ENCODE measurements around the gene COL9A1.

The COL9A1 gene

DNA sequence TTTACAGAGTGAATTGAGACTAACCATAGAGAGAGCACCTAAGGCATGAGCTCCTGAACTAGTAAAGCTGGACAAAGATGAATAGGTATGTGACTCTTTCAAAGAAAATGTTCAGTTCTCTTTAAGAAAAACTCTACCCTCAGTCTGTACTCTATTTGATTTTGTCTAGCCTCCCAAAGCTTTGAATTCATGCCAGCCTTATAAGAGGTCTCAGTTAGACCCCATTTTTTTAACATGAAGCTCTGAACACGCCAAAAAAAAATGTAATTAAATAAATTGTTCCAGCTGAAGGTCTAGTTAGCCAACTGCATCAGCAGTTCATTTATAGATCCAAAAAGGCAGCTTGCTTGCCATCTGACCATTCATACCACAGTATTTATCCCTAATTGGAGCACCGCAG, 71.6 kb downstream of the COL9A1 start:
- DNase-seq (ENCODE audit: low read depth in 2 of 2) = no peak

DNA sequence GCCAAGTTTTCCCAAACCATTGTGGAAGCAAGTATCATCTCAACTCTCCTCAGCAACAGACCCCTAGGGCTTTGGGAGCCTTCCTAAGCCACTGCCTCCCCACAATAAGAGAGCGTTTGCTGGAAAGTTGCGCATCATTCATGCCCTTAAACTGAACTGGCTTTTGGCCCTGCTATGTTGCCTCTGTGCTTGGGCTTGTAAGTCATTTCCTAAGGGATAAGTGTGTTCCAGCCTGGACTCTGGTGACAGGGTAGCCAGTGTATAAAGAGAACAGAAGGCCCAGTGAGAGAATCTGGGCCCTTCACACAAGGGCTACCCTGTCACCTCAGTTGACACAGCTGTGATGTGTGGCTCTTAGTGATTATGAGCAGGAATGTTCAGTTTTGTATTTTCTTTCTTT, 77.8 kb downstream of the COL9A1 start:
- no peak for DNase-seq (ENCODE audit: low read depth in 2 of 2)

DNA sequence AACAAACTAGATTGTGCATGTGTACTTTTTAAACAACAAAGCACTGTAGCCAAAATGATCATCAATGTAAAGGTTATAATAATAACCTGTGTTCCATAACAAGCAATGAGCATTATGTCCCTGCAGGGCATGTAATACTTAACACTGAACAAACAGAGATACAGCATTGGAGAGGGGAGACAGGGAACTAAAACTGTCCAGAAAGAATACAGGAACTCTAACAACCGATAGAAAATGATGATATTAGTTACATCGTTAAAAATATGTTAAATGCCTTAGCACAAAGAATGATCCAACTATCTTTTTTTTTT, 80.5 kb downstream of the COL9A1 start:
- no peak for DNase-seq (ENCODE audit: low read depth in 2 of 2)

DNA sequence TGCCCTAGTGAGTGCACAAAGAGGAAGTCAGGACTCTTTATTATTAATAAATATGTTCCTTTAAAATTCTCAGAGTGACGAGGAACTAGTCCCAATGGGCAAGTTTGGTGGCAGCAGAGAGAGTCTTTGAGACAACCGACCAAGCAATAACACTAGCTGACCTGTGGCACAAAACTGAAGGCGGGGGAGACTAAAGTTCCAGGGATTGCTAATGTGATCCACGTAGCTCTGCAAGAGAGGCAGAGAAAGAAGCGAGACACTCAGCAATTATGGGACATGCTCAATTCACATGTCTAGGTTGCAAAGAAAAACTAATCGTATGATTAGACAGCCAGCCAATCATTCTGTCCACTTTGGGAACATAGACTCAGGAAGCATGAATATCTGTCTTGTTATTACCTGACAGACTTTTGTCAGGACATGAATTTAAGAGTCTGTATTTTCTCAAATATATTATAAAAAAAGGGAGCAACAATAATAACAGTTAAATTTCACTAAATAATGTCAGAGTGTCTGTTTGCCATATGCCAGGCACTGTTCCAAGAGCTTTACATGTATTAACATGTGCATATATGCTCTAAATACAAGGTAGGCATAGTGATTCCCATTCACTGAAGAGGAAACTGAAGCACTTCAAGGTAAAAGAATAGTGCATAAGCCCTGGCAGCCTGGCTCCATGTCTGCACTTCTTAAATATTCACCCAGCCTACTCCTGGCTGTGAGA, 81.0 kb downstream of the COL9A1 start:
- no peak for DNase-seq (ENCODE audit: low read depth in 2 of 2)

DNA sequence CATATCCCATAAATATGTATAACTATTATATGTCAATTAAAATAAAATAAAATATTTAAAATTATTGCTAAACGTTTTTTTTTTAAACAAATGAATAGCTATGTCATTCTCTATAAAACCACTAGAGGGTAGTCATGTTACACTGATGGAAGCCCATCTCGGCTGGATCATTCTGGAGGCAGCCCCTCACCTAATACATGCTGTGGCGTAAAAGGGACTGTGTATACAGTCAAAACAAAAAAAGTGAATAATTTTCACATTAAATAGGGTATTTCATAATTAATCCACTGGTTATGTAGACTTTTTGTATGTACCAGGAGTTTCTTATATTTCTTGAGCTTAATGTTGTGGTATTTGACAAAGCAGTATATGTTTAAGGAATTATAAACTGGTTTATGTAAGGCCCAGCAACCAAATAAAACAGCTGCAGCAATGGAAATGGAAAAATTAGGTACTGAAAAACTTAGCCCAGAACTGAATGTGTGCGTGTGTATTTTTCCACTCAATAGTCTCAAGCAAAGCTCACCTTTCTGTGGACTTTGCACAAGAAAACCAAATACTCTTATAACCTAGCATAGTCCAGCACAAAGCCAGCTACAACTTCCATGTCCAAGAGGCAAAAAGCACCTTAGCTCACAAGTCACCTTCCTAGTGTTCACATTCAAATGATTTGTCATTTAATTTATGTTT, 81.7 kb downstream of the COL9A1 start:
- no peak for DNase-seq (ENCODE audit: low read depth in 2 of 2)

DNA sequence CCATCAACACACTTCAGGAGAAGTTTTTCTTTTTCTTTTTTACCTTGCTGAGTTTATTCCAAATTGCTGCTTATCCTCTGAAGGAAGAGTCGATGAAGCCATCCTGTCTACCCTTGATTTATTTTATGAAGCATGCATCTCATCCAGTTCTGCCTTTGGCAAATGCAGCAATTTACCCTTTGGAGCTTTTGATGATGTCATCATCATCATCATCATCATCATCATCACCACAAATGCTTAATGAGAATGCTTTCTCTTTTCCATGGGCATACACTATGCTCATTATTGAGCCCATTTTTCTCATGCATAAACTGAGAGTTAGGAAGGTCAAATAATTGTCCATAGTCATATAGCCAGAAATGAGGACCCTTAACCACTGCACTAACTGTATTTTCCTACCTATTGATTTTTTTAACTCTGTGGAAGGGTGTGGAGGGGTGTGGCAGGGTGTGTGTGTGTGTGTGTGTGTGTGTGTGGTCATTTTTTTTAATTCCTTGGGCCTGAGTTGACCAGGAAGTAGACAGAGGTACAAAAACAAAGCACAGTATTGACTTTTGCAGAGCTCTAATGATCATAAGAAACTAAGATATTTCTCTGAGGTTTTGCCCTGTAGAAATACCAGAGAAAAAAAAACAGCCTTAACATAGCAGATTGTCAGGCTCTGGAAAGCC, 82.8 kb downstream of the COL9A1 start:
- no peak for DNase-seq (ENCODE audit: low read depth in 2 of 2)

DNA sequence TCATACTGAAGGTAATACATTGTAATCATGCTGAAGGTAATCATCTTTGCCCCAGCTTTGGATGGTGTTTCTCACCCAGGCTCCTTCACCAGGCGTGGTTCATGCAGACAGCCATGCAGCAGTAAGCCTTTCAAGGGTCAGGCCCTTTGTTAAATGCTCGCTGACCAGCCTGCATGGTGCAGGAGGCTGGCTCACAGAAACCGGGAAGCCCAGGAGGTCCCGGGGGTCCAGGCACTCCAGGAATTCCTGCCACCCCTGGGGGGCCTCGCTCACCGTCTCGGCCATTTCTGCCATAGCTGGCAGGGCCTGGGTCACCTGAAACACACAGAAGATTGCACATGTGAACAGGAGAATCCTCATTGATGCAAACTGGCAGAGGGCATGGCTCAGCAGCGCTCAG, 86.1 kb downstream of the COL9A1 start:
- no peak for DNase-seq (ENCODE audit: low read depth in 2 of 2)

DNA sequence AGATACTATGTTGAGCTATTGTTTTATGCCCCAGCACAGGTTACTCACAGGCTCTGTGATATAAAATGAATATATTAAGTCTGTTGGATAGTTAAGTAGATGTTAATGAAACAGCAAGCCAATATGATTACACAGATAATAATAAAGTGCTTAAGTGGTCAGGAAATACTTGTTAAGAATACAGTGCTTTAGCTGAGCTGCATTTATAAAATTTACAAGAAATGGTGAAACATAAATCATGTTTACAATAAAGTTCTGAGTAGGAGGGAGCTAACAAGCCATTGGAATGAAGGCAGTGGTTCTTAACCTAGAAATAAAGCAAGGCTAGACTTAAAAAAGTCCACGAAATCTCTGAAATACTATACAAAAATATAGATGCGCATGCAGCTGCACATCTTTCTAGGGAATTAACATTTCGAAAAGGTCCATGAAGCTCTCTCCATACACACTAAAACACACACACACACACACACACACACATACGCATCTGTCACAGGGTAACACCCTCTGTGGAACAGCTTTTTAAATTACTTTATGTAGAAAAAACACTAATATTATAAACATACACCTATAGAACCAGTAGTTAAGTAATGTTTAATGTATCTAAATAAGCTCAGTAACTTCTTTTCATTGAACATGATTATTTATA, 87.3 kb downstream of the COL9A1 start:
- DNase-seq (ENCODE audit: low read depth in 2 of 2) = no peak

DNA sequence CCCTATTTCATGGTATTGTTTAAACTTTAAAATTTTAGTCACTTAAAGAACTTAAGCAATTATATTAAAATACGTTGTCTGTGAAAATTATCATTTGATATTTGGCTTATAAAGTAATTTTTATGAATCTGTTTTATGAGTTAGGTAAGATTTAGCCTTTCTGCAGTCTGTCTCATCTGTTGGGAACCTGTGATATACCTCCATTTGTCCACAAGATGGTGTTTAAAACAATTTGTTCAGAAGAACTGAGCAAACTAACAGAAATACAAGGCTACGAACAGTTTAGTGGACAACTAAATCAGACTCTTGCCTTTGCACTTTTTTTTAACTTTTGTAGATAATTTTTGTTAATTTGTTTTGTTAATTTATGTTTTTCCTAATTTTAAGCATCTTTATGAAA, 92.4 kb downstream of the COL9A1 start:
- no peak for DNase-seq (ENCODE audit: low read depth in 2 of 2)

DNA sequence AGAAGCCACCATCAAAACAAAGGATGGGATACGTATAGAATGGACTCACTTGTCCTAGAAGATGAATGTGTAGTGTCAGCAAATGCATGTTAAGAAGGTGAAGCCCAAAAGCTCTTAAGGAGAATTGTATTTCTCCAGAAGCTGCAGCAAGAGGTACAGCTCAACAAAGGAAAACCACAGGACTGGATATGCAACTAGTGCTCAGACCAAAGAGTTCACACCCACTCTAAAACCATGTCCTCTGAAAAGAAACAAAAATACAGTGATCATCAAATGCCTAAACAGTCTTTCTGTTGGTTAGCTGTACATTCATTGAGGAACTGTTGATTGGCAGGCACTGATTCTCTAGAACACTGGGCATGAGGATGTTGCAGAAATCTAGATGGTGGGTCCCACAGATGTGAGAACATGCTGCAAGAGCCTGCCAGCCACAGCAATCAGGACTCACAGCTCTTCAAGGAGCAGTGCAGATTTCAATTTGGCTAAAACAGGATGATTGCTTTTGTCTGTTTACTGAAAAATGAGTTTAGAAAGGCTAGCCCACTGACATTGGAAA, 94.6 kb downstream of the COL9A1 start:
- DNase-seq (ENCODE audit: low read depth in 2 of 2) = no peak

DNA sequence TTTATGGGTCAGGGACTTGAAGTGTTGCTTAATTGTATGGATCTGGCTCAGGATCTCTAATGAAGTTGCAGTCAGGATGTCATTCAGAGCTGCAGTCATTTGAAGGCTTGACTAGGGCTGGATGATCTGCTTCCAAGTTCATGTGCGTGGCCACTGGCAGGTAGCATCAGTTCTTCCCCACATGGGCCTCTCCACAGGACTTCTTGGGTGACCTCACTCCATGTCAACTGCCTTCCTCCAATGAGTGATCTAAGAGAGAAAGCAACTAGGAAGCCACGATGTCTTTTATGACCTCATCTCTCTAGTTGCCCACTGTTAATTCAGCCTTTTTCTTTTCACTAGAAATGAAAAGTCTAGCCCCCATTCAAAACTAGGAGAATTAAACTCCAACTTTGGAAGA, 104.1 kb downstream of the COL9A1 start:
- DNase-seq (ENCODE audit: low read depth in 2 of 2) = no peak

DNA sequence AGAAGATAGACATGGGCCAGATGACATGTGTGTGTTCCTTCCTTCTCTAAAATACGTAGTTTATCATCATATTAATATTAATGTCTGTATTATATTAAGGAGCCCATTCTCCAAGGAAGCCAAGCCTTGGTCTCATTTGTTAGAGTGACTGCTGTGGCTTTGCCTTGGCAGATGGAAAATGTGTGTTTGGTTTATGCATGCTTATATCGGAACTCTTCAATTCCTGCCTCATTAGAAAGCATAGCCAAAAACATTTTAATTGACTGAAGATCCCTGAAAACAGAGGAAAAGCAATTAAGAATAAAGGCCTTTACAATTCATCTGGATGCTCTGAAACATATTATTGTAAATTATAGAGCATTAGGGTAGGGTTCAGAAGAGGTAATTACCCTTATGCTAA, 106.4 kb downstream of the COL9A1 start:
- DNase-seq (ENCODE audit: low read depth in 2 of 2) = no peak

DNA sequence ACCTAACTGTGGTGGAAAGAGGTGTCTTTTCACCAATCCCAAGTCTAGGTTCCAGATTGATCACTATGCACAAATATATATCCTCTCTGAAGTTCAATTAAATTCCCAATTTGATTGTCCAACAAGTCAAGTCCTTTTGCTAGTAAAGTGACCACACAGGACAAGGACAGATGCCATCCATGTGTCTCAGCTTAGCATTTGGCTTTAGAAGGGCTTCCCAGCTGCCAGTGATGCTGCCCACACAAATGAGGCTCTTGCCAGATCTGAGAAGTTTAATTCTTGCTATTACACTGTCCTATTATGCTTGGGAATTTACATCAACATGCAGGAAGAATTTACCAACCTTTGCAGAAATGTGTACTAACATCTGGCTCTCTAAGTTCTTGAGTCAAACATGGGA, 108.5 kb downstream of the COL9A1 start:
- no peak for DNase-seq (ENCODE audit: low read depth in 2 of 2)

DNA sequence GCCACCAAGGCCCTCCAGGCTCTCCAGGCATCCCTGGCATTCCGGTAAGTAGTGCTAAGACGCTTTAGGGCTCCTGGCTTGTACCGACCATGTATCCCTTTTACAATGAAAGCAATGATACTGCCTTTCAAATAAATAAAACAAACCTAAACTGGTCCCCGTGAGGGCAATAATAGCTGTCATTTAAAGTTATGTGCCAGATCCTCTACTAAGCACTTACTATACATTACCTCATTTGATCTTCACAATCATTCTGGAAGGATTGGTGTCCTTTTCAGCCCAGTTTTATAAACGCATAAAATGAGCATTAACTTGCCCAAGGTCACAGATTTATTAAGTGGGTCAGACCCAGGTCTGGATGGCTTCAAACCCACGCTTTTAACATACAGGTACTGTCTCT, 114.7 kb downstream of the COL9A1 start:
- DNase-seq (ENCODE audit: low read depth in 2 of 2) = no peak

DNA sequence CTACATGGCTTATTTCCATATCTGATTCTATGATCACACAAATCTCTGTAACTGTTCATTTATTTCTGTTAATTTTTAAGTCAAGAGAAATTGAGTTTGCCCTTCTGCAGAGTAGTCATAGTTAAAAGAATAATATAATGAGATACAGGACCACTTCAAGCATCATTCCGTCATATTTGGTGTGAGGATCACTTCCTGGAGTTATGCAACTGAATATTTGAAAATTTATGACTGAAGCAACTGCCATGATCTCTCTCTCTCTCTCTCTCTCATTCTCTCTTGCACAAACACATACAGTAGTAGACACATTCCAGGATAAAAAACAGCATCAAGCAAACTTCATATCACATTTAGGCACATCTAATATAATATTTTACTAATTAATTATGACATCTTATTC, 116.4 kb downstream of the COL9A1 start:
- DNase-seq (ENCODE audit: low read depth in 2 of 2) = no peak

DNA sequence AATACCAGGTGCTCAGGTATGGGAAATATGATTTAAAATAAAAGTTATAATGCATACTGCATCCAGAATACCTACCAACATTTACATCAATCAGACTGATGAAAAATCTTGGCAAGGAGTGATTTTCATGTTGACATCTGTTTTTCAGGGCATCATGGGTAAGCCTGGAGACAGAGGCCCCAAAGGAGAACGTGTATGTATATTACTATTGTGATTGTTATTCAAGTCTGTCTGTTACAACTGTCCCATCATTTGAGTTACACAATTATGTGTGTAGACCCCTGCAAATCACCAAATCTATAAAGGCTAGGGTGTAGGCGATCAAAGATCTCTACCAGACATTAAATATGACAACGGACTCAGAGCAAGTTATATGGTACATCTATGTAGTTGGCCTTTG, 118.2 kb downstream of the COL9A1 start:
- DNase-seq (ENCODE audit: low read depth in 2 of 2) = no peak

DNA sequence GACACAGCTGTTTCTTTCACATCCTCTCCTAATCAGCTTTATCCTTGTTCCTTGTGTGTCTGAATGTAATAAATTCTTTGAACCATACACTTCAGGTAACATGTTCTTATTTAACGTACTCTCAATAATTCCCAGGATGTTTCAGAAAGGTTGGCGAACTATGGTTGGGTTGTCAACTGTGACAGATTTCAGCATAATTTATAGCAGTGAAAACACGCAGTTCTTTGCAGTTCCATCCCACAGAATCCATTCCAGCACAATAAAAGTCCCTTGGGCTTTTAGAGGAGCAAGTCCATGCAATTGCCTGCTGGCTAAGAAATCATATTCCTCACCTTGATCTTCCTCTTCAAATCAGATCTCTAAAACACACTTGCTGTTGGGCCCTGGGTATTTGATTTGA, 119.3 kb downstream of the COL9A1 start:
- no peak for DNase-seq (ENCODE audit: low read depth in 2 of 2)

DNA sequence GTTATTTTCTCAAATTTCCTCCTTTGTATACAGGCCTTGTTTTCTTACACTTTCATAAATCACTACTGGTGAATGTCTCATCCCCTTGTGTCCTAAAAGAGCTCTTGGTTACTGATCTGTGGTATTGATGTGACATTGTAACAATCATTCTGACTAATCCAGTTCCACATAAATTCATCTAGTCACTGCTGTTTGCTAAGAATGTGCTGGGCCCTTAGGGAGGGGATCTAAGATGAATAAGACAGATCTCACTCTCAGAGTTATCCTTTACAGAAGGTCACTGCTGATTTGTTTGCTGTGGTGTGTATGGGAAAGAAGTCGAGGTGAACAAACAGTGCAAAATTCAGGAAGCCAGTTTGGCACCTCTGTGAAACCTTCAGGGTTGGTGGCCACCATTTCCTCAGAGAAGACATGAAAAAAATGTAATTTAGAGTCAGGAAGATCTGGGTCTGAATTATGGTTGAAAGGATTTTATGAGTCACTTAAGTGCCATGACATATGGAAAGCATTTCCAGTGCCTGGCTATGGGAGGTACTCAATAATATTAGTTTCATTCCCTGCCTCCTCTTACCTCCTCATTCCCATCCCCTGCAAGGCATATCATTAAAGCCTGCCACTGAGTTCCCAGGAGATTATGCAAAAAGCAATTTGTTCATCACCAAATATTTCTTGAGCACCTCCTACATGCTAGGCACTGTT, 121.8 kb downstream of the COL9A1 start:
- DNase-seq (ENCODE audit: low read depth in 2 of 2) = no peak

DNA sequence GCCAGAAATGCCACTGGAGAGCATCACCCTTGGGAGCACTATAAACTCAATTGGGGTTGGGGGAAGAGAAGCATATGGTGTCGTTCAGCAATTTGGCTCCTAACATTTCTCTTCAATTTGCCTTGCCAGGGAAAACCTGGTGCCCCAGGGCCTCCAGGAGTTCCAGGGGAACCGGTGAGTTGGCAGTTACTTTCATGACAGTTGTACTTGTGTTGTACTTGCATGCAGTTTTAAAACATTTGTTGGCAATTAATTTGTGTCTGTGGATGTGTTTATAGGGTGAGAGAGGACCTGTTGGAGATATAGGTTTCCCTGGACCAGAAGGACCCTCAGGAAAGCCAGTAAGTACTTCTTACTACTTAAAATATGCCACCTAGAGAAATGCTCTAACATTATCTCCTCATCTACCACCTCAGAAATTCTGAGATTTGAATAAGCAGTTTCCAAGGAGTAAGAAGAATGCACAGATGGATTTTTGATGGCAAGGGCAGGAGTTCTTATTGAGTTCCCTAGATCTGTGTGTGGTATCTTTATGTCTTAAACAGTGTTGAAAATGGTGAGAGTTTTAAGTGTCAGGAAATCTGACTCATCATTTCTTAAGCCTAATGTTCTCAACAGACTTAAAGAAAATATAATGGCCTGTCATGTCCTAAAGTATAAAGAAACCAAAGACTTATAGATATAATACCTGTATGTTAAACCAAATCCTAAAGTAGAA, 122.5 kb downstream of the COL9A1 start:
- no peak for DNase-seq (ENCODE audit: low read depth in 2 of 2)

DNA sequence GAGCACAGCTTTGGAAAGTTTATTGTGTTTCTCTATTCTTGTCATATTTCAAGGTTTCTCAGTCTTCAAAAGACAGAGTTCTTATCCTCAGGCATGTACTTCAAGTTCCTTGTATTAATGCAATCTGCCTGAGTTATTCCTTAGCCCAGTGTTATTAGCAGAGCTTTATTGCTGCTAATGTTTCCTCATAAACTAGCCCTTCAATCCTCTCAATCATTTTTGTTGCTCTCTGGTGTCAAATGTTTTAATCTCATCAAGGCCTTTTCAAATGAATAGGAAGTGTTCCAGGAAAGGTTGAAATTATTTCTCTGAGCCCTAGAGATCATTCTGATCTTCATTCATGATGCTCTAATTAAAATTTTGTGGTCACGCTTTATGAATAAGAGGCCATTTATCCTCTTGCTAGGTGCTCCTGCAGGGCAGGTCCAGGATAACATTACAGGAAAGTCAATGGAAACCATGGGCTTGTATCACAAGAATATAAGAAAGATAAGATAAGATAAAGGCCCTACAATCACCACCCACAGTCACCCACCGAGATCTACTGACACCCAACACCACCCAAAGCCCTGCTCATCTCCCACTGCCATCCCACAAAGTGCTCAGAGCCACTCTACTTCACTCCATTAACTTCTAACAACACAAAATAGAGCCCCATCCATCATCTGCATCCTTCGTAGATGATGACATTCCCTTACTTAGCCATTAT, 125.9 kb downstream of the COL9A1 start:
- no peak for DNase-seq (ENCODE audit: low read depth in 2 of 2)

DNA sequence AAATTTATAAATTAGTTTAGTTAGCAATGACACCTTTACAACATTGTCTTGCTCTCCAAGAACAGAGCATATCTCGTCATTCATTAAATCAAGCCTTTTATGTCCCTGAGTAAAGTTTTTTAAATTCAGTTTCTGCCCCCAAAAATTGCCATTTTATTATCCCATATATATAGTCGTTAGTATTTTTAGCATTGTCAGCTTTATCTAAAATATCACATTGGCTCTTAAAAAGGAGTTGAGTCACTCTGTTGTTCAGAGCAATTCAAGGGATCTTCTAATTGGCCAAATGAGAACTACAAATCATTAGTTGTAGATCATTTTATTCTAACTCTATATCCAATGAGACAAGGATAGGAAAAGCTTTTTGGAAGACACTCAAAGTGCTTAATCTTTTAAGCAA, 127.1 kb downstream of the COL9A1 start:
- DNase-seq (ENCODE audit: low read depth in 2 of 2) = no peak
